Measurements from ENCODE around the gene FAR1. TPM values are rescaled to one million over a fixed set of nuclear protein-coding genes. Genes with fewer than 3 reads are reported as not detected.
A peak's percentile ranks its signal among the peaks of the same experiment; 100 is the strongest.
"Not testable (repeated sequence)": the region's sequence is repeated elsewhere in the genome, so short reads cannot be mapped to it uniquely, and the experiment has no call there.

The FAR1 gene
- polyA plus RNA-seq, 3 donors, result 47.2 to 77.0 (median 52.6) TPM

DNA sequence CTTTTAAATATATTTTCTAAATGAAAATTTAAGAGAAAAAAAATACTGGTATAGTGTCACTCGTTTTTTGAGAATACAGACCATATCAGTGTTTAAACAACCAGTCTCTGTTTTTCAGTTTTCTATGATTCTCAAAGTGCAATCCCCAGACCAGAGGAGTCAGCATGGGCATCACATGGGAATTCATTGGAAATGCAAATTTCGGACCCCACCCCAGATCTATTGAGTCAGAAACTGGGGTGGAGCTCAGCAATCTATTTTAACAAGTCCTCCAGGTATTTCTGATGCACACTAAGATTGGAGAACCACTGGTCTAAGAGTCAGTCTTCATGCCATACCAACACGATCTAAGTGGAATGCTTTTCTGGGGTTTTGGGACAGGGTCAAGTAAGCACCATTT lies 66.1 kb downstream of the FAR1 start:
- Histone ChIP-seq H3K36me3 (replicated peaks in 1 of 2; ENCODE audit: control insufficient read depth in 1 of 2, insufficient read depth in 2 of 2, low read length in 2 of 2) (peaks cover 17 to 29% of the 10 kb centered on the region in 2 donors), H3K27me3 (ENCODE audit: control insufficient read depth in 2 of 2, insufficient read depth in 2 of 2, low read length in 2 of 2) (no peaks in the 10 kb centered on the region), H3K79me2 (ENCODE audit: insufficient read depth, low read length) (no peaks in the 10 kb centered on the region), H3K4me2 (replicated peaks; ENCODE audit: extremely low read depth, low read length, poor library complexity, severe bottlenecking) (no peak overlapping the region), H3K27ac (ENCODE audit: low read depth in 1 of 2, low read length in 2 of 2) (no peak overlapping the region), H3K9ac (ENCODE audit: insufficient read depth, low read length, poor library complexity, severe bottlenecking) (no peak overlapping the region), H3K4me3 (replicated peaks in 1 of 3; ENCODE audit: low read depth in 2 of 3, low read length in 3 of 3) (no peak overlapping the region), H4K20me1 (ENCODE audit: insufficient read depth, low read length) (no peaks in the 10 kb centered on the region), H2AFZ (ENCODE audit: insufficient read depth, low read depth, low read length, poor library complexity, severe bottlenecking) (no peak overlapping the region), H3K9me3 (replicated peaks in 1 of 2; ENCODE audit: control insufficient read depth in 1 of 2, insufficient read depth in 1 of 2, low read length in 2 of 2) (no peaks in the 10 kb centered on the region), H3K4me1 (ENCODE audit: control insufficient read depth in 1 of 2, insufficient read depth in 2 of 2, low read length in 2 of 2) (peaks cover 2 to 3% of the 10 kb centered on the region in 2 donors)
- intact Hi-C loops (cut with micrococcal nuclease), result no loop called here
- H3K27me3 Mint-ChIP-seq (ENCODE audit: low read depth in 3 of 3), result peaks cover 1 to 3% (median 2%) of the 10 kb centered on the region in 3 donors
- peak overlapping the region in 2 of 7 donors; percentile 2 to 30 for H3K27ac Mint-ChIP-seq
- no peak overlapping the region for H3K4me3 Mint-ChIP-seq
- H3K4me1 Mint-ChIP-seq, result peaks cover 5% of the 10 kb centered on the region
- H3K9me3 Mint-ChIP-seq, result no peaks in the 10 kb centered on the region
- WGBS (ENCODE audit: insufficient coverage), result 100% methylated on average over 1 of the region's 3 CpGs
- no peak for TF ChIP-seq CTCF (IDR thresholded peaks at IDR 0.05)
- DNase-seq, result no peak
- peaks cover 10 to 21% of the 10 kb centered on the region in 2 donors for H3K36me3 Mint-ChIP-seq

GRCh38 chr11:13745165-13745564 lies 76.7 kb downstream of the FAR1 start:
- H3K4me1 Mint-ChIP-seq, result peaks cover 10% of the 10 kb centered on the region
- Histone ChIP-seq H3K27me3 (ENCODE audit: control insufficient read depth in 2 of 2, insufficient read depth in 2 of 2, low read length in 2 of 2) (no peaks in the 10 kb centered on the region), H3K4me2 (replicated peaks; ENCODE audit: extremely low read depth, low read length, poor library complexity, severe bottlenecking) (no peak overlapping the region), H3K9ac (ENCODE audit: insufficient read depth, low read length, poor library complexity, severe bottlenecking) (no peak overlapping the region), H3K27ac (ENCODE audit: low read depth in 1 of 2, low read length in 2 of 2) (no peak overlapping the region), H3K4me3 (replicated peaks in 1 of 3; ENCODE audit: low read depth in 2 of 3, low read length in 3 of 3) (no peak overlapping the region), H3K4me1 (ENCODE audit: control insufficient read depth in 1 of 2, insufficient read depth in 2 of 2, low read length in 2 of 2) (peaks cover 2 to 4% of the 10 kb centered on the region in 2 donors), H3K79me2 (ENCODE audit: insufficient read depth, low read length) (no peaks in the 10 kb centered on the region), H4K20me1 (ENCODE audit: insufficient read depth, low read length) (no peaks in the 10 kb centered on the region), H3K9me3 (replicated peaks in 1 of 2; ENCODE audit: control insufficient read depth in 1 of 2, insufficient read depth in 1 of 2, low read length in 2 of 2) (no peaks in the 10 kb centered on the region), H3K36me3 (replicated peaks in 1 of 2; ENCODE audit: control insufficient read depth in 1 of 2, insufficient read depth in 2 of 2, low read length in 2 of 2) (no peaks in the 10 kb centered on the region), H2AFZ (ENCODE audit: insufficient read depth, low read depth, low read length, poor library complexity, severe bottlenecking) (no peak overlapping the region)
- intact Hi-C loops (cut with micrococcal nuclease), result no loop called here
- H3K9me3 Mint-ChIP-seq, result peaks cover 0 to 8% (median 2%) of the 10 kb centered on the region in 7 donors
- H3K27me3 Mint-ChIP-seq (ENCODE audit: low read depth in 3 of 3), result peaks cover 0 to 13% (median 2%) of the 10 kb centered on the region in 3 donors
- DNase-seq, result peak; percentile 18 to 78 (median 24)
- no peak for TF ChIP-seq CTCF (IDR thresholded peaks at IDR 0.05)
- H3K36me3 Mint-ChIP-seq, result no peaks in the 10 kb centered on the region
- WGBS (ENCODE audit: insufficient coverage), result 0% methylated on average over 1 of the region's 2 CpGs
- H3K27ac Mint-ChIP-seq, result peak overlapping the region in 2 of 7 donors; percentile 39 to 61
- no peak overlapping the region for H3K4me3 Mint-ChIP-seq

DNA sequence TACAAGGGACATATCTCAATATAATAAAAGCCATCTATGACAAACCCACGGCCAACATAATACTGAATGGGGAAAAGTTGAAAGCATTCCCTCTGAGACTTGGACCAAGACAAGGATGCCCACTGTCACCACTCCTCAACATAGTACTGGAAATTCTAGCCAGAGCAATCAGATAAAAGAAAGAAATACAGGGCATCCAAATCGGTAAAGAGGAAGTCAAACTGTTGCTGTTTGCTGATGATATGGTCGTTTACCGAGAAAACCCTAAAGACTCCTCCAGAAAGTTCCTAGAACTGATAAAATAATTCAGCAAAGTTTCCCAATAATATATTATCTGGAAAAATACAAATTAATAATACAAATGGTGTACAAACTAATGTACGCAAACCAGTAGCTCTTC lies 84.8 kb downstream of the FAR1 start:
- H3K79me2 ChIP-seq (ENCODE audit: insufficient read depth, low read length); H3K27me3 Mint-ChIP-seq (ENCODE audit: low read depth in 3 of 3); H3K4me3 Mint-ChIP-seq; H3K4me3 ChIP-seq (replicated peaks in 1 of 3; ENCODE audit: low read depth in 2 of 3, low read length in 3 of 3); H3K36me3 ChIP-seq (replicated peaks in 1 of 2; ENCODE audit: control insufficient read depth in 1 of 2, insufficient read depth in 2 of 2, low read length in 2 of 2); H3K4me1 ChIP-seq (ENCODE audit: control insufficient read depth in 1 of 2, insufficient read depth in 2 of 2, low read length in 2 of 2); H4K20me1 ChIP-seq (ENCODE audit: insufficient read depth, low read length); H3K27me3 ChIP-seq (ENCODE audit: control insufficient read depth in 2 of 2, insufficient read depth in 2 of 2, low read length in 2 of 2); H3K9me3 ChIP-seq (replicated peaks in 1 of 2; ENCODE audit: control insufficient read depth in 1 of 2, insufficient read depth in 1 of 2, low read length in 2 of 2); H2AFZ ChIP-seq (ENCODE audit: insufficient read depth, low read depth, low read length, poor library complexity, severe bottlenecking); H3K9ac ChIP-seq (ENCODE audit: insufficient read depth, low read length, poor library complexity, severe bottlenecking); DNase-seq; H3K4me1 Mint-ChIP-seq; H3K27ac ChIP-seq (ENCODE audit: low read depth in 1 of 2, low read length in 2 of 2); H3K4me2 ChIP-seq (replicated peaks; ENCODE audit: extremely low read depth, low read length, poor library complexity, severe bottlenecking); H3K36me3 Mint-ChIP-seq; H3K27ac Mint-ChIP-seq; intact Hi-C loops (cut with micrococcal nuclease): not testable (repeated sequence)
- H3K9me3 Mint-ChIP-seq, result peaks cover 3 to 16% (median 7%) of the 10 kb centered on the region in 7 donors
- no CpG with 5 or more reads among the region's 5 CpGs for WGBS (ENCODE audit: insufficient coverage)

All from CD14-positive monocyte (primary cell).